HG02623 (cell line): ENCODE results near the gene FREM3.
"Not testable (repeated sequence)": the region's sequence is repeated elsewhere in the genome, so short reads cannot be mapped to it uniquely, and the experiment has no call there.

Source experiments
- ATAC-seq: cut with Tn5 transposase; IDR thresholded peaks from one replicate; pipeline ENCODE4 v1.9.1; 2021; ENCODE audit warnings: moderate library complexity; ENCODE audit not compliant: unreplicated experiment

The FREM3 gene

DNA sequence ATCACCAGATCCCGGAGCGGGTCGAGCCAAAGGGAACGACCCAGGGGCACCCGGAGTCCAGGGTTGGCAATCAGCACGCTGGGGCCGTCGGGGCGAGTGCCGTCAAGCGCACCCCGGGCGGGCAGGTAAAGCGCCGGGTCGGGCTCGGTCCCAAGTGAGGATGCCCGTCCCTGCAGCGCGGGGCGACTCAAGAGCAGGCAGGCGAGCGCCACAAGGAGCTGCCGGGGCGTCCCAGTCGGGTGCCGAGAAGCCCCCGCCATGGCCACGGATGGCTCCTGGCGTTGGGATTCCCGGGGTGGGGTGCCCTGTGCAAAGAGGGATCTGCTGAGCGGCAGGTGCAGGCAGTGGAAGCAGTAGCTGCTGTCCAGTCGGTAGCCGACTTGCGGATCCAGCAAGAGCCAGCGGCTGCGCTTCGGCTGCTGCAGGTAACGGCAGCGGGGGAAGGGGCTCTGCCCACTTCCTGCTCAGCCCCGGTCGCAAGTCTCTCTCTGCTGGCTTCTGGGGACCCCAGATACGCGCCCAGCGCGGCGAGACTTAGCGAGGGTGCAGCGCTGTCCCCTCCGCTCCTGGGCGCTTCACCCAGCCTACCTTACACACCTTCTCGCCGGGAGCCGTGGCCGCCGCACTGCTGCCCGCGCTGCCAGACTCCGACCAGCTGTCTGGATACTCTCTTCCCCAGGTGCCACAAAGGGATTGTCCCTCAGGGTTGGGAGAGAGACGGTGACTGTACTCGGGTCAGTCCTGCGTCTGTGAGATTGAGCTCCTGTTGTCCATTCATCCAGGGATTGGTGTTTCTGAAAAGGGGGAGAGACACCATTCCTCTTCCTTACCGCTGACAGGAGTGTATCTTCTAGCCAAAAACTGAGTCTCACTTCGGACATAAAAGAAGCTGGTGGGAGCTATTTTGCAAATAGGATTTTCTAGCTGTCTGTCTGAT lies at the start of gene FREM3:
TSS of gene FREM3 (minus strand) at position 260 of the 937 bp plus-strand sequence. CDS start at position 260, 0 bp downstream.
- ATAC-seq = no peak

DNA sequence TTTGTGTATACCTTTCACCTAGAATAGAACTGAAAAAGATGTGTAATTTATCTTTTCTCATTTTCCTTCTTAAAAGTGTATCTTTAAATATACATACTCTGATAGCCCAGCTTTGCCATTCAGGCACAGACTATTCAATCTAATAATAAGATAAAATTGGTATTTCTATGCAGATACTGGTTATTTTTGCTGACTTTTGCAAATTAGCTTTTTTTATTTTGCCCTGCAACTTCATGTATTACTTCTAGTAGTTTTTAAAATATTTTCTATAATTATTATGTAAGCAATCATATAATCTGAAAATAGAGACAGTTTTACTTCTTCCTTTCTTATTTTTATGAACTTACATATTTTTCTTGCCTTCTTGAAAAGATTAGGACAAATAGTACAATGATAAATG lies 45.4 kb upstream of the FREM3 start:
- ATAC-seq = no peak

DNA sequence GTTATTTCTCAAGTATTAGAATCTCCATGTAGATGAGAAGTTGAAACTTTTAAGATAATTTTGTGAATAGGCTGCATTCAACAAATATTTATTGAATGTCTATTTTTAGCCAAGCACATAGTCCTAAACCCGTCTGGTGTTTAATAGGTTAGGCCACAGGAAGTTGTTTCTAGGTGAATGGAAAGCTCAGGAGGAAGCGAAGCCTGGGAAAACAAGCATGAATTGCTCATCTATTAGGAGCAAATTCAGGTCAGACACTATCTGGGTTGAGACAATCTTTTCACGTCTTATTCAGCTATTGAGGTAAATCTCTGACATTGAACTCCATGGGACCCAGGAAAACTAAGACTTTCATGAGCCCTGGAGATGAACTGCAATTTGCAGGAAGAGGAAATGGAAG lies 43.1 kb upstream of the FREM3 start:
- ATAC-seq = no peak

DNA sequence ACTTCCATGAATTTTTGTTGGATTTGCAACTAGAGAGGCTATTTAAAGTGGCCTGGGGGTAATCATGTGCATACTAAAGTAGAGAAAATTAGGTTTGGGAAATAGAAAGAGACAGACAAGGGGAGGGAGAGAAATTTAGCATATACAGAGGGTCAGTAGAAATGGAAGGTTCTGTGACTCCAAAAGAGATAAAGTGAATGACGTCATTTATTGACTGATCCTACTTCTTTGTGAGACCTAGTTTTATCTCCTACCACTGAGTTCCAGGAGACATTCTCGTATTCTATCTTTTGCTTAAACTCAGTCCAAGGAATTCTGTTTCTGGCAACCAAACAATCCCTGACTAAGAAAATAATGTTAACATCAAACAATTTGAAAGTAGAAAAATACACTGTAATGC lies 42.4 kb upstream of the FREM3 start:
- no peak for ATAC-seq

DNA sequence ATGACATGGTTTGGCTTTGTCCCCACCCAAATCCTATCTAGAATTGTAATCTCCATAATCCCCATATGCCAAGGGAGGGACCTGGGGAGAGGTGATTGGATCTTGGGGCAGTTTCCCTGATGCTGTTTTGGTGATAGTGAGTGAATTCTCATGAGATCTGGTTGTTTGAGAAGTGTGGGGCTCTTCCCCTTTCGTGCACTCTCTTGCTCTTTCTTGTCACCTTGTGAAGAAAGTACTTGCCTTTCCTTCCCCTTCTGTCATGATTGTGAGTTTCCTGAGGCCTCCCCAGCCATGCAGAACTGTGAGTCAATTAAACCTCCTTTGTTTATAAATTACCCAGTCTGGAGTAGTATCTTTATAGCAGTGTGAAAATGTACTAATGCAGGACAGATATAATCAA lies 36.4 kb upstream of the FREM3 start:
- ATAC-seq = no peak

DNA sequence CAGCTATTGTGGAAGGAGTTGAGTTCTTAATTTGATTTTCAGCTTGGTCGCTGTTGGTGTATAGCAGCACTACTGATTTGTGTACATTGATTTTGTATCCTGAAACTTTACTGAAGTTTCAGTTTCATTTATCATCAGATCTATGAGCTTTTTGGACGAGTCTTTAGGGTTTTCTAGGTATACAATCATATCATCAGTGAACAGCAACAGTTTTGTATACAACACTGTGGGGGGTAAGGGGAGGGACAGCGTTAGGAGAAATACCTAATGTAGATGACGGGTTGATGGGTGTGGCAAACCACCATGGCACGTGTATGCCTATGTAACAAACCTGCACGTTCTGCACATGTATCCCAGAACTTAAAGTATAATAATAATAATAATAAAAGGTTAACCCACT lies 35.6 kb upstream of the FREM3 start:
- ATAC-seq = not testable (repeated sequence)

DNA sequence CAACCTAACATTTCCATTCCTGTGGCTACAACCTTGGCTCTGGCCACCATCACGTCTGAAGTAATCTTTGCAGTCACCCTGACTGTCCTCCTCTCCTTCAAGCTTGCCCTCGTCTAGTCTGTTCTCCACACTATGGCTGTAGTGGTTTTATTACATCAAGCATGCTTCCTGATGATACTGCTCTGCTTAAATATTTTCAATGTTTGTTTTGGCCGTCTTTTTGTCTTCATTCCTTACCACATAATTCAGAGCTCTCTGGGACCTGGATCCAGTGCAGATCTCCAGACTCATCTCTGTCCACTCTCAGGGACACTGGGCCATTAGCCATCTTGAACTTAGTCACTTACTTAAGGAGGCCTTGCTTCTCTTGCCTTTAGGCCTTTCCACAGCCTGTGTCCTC lies 27.7 kb upstream of the FREM3 start:
- ATAC-seq = no peak

DNA sequence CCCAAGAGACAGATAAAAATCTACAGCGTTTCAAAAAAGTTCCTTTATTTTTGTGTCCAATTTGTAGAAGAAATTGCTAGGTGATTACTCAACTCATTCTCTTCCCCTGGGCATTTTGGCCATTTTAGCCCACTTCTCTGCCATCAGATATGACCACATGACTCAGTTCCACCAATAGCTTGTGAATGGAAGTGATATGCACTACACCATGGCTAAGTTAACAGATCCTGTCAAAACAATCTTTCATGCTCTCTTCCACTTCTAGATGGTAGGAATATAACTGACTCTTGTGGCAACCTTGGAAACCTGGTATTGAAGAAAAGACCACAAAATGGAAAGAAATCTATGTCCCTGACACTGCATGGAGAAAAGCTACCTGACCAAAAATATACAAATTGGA lies 26.2 kb upstream of the FREM3 start:
- ATAC-seq = no peak

DNA sequence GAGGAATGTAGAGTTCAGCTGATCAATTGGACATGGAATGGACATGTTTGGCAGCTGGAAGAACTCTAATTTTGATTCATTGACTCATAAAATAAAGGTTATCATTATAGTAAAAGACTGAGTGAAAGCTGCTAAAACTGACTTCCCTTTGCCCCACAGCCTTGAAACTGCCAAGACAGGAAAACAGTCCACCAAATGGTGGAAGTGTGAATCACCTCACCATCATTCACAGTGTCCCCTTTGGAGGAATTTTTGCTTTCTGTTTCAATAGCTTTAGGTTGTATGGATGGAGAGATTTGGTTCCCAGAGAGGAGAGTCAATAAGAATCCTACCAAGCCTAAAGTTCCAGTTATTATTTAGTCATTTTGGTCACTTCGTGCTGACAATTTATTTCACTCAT lies 20.8 kb upstream of the FREM3 start:
- no peak for ATAC-seq

DNA sequence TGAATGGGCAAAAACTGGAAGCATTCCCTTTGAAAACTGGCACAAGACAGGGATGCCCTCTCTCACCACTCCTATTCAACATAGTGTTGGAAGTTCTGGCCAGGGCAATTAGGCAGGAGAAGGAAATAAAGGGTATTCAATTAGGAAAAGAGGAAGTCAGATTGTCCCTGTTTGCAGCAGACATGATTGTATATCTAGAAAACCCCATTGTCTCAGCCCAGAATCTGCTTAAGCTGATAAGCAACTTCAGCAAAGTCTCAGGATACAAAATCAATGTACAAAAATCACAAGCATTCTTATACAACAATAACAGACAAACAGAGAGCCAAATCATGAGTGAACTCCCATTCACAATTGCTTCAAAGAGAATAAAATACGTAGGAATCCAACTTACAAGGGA lies 18.3 kb upstream of the FREM3 start:
- ATAC-seq = not testable (repeated sequence)

DNA sequence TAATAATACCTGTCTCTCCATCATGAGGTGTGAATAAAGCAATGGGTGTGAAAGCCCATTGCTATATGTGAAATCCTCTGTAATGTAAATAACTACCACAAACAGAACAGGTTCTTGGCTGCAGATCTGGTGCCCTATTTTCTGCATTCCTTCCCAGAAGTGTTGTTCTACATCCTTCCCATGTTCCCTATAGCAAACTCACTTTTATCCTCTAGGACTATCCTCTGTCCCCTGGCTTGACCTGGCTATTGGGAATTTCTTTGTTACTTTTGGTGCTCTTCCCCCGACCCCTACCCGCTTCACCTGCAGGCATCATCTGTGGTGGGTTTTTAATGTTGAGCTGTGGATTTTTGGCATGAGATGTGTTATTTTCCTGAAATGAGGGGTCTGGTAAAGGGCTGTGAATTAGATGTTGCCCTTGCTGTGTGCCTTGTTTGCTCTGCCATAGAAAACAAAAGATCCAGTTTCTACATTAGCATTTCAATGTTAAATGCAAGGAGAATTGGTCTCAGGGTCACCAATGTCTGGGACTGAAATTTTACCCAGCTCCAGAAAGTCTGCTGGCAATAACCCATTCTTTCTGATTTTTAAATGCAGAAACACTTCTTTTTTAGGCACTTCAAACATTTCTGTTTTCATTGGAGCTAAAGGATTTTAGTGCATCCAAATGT lies 13.6 kb upstream of the FREM3 start:
- no peak for ATAC-seq

DNA sequence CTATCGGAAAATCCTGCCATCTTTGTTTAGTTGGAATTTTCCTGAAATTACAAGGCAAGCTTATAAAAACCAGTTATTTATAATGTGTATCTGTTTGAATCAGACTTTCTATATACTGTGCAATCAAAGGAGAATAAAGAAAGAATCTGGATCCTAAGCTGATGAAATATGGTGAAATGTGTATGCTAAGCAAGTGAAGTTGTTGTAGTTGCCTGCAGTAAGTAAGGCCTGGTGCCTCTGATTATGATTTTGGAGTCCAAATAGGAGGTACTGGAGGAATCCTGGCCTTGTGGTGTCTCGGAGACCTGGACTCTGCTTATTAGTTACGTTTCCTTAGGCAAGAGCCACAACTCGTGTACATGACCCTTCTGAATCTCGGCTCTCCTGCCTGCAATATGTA lies 13.1 kb upstream of the FREM3 start:
- ATAC-seq = no peak

DNA sequence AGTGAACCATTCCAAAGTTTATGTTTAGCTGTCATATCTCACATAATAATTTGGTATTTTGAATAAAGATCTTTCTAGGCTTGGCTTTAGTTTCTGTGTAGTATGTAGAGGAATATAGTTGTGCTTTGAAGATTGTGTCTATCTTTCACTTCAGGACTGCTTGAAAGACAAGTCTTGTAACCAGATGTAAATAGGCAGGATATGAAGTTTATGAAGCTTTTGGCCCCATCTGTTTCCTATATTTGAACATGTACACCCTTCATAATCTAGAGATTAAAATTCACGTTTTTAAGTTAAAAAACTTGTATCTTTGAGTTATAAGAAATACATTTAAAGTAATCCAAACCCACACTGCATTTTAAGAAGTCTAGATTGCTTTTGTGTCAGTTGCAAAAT lies 11.7 kb upstream of the FREM3 start:
- ATAC-seq = no peak

DNA sequence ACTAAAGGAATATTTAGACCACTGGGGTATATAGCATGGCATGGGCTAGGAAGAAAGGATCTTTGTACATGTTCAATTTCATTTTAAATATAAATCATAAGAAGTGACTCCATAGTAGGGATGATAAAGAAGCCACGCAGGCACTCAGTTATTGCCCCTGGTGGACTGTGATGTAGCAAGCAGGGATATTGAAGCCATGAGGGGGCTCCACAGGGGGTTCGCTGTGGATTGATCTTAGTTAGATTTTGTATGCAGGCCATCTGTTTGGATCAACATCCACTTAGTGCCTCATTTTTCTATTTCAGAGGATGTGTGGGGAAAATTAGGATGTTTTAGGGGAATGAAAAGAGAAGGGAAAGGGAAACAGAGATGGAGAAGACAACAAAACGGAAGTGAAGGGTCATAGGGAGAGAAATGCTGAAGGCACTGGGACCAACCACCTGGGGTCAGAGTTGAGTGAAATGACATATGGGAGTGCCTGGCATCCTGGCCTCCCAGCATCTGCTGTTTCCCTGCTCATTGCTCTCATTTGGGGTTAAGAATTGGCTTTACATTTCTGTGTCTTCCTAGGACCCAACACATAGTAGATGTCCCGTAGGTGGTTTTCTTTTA lies 11.2 kb upstream of the FREM3 start:
- ATAC-seq = no peak

DNA sequence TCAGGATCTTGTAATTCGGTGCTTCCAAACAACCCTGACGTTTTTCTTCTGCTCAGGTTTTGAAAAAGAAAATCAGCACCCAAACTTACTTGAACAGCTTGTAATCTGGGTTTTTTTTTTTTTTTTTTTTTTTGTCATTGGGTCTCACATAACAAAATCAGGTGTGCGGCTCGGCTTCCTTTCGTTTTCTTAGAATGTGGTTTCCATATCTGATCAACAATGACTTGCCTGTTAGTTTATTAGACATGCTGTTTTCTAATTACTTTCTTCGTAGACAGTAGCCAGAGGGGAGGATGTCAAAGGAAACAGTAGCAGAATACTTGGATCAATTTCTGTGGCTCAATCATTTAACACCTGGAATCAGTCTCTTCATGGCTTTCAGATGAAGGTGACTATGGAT lies 890 bp upstream of the FREM3 start:
- ATAC-seq = no peak

DNA sequence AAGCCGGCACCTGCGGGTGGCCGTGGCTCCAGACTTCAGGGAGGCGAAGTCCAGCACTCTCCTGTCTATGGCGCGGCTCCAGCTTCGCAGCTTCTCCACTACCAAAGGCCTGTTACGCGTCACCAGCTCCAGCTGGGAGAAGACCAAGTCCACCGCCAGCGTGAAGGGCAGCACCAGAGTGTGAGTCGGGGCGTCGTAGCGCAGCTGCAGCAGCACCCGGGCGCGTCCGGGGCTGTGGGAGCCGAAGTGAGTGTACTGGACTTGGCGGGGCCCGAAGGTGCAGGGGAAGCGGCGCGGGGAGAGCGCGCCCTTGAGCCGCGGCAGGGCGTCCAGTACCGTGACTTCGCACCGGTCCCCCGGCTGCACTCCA lies 444 bp downstream of the FREM3 start:
- ATAC-seq = no peak

DNA sequence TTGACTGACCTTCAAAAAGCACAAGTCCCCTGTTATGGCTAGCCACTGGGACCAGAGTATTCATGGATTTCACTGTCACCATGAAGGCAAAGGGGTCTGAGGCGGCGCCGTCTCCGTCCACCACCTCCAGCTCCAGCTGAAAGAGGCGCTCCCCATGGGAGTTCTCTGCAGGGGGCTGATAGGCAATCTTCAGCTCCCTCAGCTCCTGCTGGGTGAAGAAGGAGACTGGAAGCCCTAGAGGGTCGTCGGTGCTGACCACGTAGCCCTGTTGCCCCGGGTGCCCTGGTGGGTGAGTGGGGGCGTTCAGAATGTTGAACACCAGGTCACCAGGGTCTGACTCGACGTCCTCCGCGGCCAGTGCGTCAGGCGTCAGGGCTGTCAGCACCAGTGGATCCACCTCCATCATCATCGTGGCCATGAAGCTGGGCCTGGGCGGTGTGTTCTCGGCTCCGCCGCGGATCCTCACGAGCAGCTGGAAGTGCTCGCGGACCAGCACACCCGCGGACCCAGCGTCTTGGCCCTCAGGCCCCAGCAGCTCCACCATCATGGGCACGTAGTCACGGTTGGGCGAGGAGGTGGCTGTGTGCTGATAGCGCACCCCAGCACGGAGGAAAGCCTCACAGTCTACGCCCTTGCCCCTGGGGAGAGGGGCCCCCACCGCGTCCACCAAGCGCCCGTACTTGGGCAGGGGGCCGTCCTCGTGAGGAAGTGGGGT lies 987 bp downstream of the FREM3 start:
- no peak for ATAC-seq

DNA sequence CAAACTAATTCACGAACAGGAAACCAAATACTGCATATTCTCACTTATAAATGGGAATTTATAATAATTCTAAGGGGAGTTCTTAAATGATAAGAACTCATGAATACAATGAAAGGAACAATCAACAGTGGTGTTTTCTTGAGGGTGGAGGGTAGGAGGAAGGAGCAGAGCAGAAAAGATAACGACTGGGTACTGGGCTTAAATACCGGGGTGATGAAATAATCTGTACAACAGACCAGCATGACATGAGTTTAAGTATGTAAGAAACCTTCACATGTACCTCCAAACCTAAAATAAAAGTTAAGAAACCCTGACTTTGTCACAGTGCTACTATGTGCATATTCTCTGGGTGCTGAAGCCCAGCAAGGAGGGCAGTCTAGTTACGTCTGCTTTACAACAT lies 6.6 kb downstream of the FREM3 start:
- ATAC-seq = no peak

DNA sequence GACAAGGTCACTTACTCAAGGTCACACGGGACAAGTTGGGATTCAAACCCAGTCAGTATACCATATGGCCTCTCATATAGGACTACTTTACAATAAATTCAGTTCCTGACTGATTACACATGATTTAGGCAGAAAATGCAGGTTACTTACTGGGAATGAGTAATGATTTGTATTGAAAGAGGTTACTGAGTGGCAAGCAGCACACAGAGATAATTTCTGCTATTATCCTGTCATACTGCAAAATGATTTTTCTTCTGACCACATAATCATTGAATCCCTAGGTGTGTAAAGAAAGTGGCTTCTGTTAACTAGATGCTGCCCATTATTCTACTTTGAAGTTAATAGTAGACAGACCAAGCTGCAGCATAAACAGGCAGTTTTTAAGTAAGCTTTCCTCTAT lies 8.2 kb downstream of the FREM3 start:
- ATAC-seq = no peak

DNA sequence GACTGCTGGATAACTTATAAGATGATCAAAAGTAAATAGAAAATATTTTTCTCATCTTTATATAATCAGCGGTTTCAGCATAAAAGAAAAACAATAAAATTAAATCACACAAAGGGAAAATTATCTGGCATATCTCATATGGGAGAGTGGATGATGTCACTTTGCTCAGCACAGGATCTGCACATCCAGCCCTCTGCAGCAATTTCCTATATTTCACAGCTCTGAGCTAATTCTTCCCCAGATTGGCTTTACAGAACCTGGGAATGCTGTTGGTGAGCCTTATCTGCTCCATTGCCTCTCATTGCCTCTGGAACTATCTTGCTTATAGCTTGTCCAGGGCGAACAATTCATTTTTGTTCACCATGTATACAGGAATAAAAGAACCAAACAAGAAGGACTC lies 21.0 kb downstream of the FREM3 start:
- ATAC-seq = no peak

DNA sequence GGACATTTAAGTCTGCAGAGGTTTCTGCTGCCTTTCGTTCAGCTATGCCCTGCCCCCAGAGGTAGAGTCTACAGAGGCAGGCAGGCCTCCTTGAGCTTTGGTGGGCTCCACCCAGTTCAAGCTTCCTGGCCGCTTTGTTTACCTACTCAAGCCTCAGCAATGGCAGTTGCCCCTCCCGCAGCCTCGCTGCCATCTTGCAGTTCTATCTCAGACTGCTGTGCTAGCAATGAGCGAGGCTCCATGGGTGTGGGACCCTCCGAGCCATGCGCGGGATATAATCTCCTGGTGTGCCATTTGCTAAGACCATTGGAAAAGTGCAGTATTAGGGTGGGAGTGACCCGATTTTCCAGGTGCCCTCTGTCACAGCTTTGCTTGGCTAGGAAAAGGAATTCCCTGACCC lies 26.8 kb downstream of the FREM3 start:
- ATAC-seq = not testable (repeated sequence)
